ENCODE measurements around the gene PKP1. TPM values are rescaled to one million over a fixed set of nuclear protein-coding genes. Genes with fewer than 3 reads are reported as not detected.

The PKP1 gene
- total RNA-seq, 1 donor from 2014 or later, result not detected

DNA sequence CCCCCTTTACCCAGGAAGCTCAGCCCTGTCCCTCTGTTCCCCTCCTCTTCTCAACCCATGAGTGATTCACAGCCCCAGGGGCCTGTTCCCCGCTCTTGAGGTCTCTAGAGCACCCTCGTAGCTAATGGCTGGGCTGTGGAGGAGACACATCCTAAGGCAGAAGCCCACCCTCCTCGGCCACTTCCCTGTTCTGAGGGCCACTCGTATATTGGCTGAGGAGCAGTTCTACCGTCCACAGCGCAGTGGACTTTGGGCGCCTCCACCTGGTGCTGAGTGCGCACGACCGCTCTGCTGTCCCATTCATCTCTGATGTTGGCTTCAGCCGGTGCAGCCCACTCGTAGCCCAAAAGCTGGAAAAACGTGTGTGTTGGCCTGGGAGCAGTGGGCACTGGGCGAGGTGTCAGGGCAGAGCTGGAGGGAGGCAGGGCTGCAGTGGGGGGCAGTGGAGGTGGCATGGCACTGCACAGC is 24.5 kb upstream of the PKP1 start:
- no peak for DNase-seq (ENCODE audit: low spot score, unreplicated experiment)
- H3K36me3 Mint-ChIP-seq (ENCODE audit: insufficient read depth), result no peaks in the 10 kb centered on the region
- TF ChIP-seq CTCF (IDR thresholded peaks at IDR 0.05; ENCODE audit: unreplicated experiment), result no peak
- no peaks in the 10 kb centered on the region for H3K9me3 Mint-ChIP-seq (ENCODE audit: low read depth)
- H3K4me1 Mint-ChIP-seq (ENCODE audit: low read depth), result peaks cover 2% of the 10 kb centered on the region
- H3K4me3 Mint-ChIP-seq (ENCODE audit: low read depth), result no peak overlapping the region
- no peak overlapping the region for H3K27ac Mint-ChIP-seq
- peaks cover 26% of the 10 kb centered on the region for H3K27me3 Mint-ChIP-seq

DNA sequence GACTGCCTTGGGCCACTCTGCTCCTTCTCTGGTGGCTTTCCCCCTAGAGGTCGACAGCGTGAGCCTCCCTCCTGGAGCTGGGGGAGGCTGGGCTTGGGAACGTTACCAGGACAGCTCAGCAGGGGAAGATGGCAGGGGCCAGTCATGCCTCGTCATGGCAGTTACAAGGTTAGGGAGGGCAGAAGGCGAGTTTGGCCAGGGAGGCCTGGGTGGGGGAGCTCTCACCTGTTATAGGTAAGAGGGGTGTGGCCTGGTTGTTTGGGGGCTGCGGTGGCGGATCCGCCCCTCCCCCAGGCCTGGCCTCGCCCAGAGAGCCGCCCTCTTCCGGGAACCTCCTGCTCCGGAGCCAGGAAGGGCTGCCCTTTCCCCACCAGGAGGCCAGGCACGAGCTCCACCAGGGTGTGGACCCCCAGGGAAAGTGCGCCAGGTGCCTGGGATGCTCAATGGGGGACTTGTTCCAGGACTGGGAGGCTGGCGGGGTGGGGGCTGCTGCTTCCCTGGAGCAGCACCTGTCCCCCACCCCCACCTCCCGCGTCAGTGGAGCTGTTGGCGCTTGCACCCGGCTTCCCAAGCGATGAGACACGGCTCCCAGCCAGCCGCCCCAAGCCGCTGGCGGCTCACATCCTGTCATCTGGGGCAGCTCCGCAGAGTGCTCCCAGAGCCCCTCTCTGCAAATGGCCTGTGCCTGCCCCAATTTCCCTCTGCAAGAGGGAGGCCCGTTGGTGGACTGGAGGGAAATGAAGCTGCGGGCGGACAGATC is 23.6 kb upstream of the PKP1 start:
- no peaks in the 10 kb centered on the region for H3K36me3 Mint-ChIP-seq (ENCODE audit: insufficient read depth)
- no peak for DNase-seq (ENCODE audit: low spot score, unreplicated experiment)
- peak overlapping the region; percentile 51 for H3K4me3 Mint-ChIP-seq (ENCODE audit: low read depth)
- TF ChIP-seq CTCF (IDR thresholded peaks at IDR 0.05; ENCODE audit: unreplicated experiment), result peak; percentile 22
- peaks cover 31% of the 10 kb centered on the region for H3K27me3 Mint-ChIP-seq
- no peaks in the 10 kb centered on the region for H3K9me3 Mint-ChIP-seq (ENCODE audit: low read depth)
- peaks cover 2% of the 10 kb centered on the region for H3K4me1 Mint-ChIP-seq (ENCODE audit: low read depth)
- H3K27ac Mint-ChIP-seq, result no peak overlapping the region

DNA sequence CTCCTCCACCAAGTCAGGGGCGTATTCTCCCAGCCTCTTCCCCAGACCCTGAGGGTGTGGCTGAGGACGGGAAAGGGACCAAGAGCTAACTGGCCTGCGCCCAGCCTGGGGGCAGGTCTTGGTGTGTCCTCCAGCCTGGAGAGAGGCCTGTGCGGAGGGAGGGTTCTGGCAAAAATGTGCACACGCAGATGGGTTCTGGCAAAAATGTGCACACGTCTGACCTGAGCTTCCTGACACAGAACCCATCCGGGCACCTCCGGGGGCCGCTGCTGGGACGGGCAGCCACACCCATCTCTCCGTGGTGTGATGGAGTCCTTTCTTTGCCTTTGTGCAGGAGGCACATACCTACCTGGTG is 23.1 kb upstream of the PKP1 start:
- Mint-ChIP-seq H3K4me3 (ENCODE audit: low read depth) (peak overlapping the region; percentile 22), H3K27me3 (peaks cover 32% of the 10 kb centered on the region), H3K4me1 (ENCODE audit: low read depth) (peaks cover 2% of the 10 kb centered on the region), H3K9me3 (ENCODE audit: low read depth) (no peaks in the 10 kb centered on the region), H3K36me3 (ENCODE audit: insufficient read depth) (no peaks in the 10 kb centered on the region), H3K27ac (no peak overlapping the region)
- no peak for TF ChIP-seq CTCF (IDR thresholded peaks at IDR 0.05; ENCODE audit: unreplicated experiment)
- no peak for DNase-seq (ENCODE audit: low spot score, unreplicated experiment)

GRCh38 chr1:201260648-201261311 is 22.5 kb upstream of the PKP1 start:
- Mint-ChIP-seq H3K27ac (no peak overlapping the region), H3K9me3 (ENCODE audit: low read depth) (no peaks in the 10 kb centered on the region), H3K4me3 (ENCODE audit: low read depth) (peak overlapping the region; percentile 22), H3K4me1 (ENCODE audit: low read depth) (peaks cover 2% of the 10 kb centered on the region), H3K36me3 (ENCODE audit: insufficient read depth) (no peaks in the 10 kb centered on the region), H3K27me3 (peaks cover 32% of the 10 kb centered on the region)
- DNase-seq (ENCODE audit: low spot score, unreplicated experiment), result no peak
- no peak for TF ChIP-seq CTCF (IDR thresholded peaks at IDR 0.05; ENCODE audit: unreplicated experiment)

DNA sequence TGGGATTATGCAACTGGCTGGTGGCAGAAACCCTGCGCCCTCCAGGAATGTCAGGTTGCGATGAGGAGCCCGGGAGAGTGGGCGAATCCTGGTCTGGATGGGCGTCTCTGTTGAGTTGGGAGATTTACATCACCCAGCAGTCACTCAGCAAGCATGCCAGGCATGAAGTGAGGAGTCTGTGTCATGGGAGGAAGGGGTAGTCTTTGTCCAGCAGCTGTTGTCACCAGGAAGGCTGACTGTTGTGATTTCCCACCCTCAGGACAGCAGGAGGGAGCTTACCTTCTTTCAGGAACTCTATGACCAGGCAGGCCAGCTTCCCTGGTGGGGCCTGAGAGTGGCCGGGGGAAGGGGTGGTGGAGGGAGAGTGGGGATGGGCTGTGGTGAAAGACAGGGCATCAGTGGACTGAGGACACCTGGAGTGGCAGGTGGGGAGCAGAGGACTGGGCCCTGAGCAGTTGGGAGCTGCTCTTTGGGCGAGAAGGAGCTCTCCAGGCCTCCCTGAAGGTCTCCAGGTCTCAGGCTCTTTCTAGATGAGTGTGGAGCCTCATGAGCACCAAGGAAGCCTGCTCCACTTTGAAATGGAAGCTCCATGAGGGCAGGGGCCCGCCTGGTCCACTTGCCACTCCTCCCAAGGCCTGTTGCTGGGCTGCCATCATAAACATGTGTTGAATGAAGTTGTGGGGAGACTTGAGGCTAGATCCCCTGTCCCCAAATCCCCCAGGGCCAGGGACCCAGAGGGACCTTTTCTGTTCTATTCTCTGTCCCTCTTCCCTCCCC is 21.3 kb upstream of the PKP1 start:
- TF ChIP-seq CTCF (IDR thresholded peaks at IDR 0.05; ENCODE audit: unreplicated experiment), result no peak

More for the DNA sequence above, 21.3 kb upstream of the PKP1 start:
- H3K27ac Mint-ChIP-seq, result no peak overlapping the region
- peaks cover 39% of the 10 kb centered on the region for H3K27me3 Mint-ChIP-seq
- peaks cover 2% of the 10 kb centered on the region for H3K4me1 Mint-ChIP-seq (ENCODE audit: low read depth)
- no peak overlapping the region for H3K4me3 Mint-ChIP-seq (ENCODE audit: low read depth)
- no peaks in the 10 kb centered on the region for H3K9me3 Mint-ChIP-seq (ENCODE audit: low read depth)
- no peak for DNase-seq (ENCODE audit: low spot score, unreplicated experiment)
- no peaks in the 10 kb centered on the region for H3K36me3 Mint-ChIP-seq (ENCODE audit: insufficient read depth)

Data from progenitor cell of endocrine pancreas (in vitro differentiated cells).